Activated gamma-delta T cell treated with Interleukin-2 at 50 U/mL for 16 hours (primary cell): ENCODE data around the gene UBASH3B.

Experiments used
- DNase-seq: peaks from one replicate; pipeline ENCODE4 v3.0.0-alpha.2; 2020

The UBASH3B gene

DNA sequence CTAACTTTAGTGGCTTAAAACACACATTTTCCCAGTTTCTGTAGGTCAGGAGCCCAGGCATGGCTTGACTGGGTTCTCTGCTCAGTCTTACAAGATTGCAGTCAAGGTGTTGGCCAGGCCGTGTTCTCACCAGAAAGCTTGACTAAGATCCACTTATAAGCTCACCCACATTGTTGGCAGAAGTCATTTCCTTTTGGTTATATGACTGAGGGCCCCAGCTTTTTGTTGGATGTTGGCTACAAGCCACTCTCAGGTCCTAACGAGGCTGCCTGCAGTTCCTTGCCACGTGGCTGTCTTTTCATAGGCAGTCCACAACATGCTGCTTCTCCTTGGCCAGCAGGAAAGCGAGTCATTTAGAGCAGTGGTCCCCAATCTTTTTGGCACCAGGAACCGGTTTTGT, 103.5 kb downstream of the UBASH3B start:
- DNase-seq: no peak

DNA sequence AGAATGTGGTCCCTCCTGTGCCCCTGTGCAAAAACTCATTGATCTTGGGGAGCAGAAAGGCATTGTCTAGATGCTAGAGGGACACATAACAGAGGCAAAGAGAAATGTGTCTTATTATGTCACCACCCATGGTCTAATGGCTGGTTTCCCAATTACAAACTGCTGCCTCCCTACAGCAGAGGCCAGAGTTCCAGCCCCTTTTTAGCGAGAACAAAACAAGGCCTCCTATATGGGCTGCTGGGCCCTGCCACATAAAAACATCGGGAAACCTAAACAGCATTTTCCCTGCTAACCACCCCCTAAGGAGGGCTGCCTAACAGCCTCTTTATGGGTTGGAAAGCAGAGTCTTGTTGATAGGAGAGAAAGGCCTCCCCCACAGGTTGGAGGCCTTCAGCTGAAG, 107.6 kb downstream of the UBASH3B start:
- no peak for DNase-seq

DNA sequence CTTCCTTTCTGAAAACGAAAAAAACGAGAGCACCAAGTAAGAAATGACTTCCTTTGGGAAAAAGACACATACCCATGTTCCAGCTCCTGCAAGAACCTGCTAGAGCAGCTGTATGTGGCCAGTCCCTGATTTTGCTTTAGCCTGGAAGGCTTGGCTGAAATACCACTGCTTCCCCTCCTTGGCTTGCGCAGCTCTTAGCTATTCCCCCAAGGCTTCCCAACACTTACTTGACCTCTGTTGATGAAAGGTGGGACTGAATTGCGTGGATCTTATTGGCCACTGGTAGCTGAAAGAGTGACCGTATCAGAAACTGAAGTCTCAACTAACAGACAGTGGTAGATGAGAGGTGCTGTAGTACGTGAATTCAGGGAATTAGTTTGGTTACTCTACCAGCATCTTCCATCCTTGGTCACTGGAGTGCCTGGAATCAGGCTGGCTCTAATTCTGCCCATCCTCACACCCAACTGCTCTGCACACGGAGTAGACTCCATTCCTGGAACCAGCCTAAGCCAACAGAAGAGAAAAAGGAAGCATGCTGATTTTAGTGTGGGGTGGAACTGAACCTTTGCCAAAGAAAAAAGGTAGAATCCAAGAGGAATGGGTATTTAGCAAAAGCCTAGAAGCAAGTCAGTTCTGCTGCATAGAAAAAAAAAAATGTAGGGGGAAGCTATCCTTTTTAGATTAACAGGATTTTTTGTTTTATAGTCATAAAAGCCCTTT, 109.0 kb downstream of the UBASH3B start:
- no peak for DNase-seq

DNA sequence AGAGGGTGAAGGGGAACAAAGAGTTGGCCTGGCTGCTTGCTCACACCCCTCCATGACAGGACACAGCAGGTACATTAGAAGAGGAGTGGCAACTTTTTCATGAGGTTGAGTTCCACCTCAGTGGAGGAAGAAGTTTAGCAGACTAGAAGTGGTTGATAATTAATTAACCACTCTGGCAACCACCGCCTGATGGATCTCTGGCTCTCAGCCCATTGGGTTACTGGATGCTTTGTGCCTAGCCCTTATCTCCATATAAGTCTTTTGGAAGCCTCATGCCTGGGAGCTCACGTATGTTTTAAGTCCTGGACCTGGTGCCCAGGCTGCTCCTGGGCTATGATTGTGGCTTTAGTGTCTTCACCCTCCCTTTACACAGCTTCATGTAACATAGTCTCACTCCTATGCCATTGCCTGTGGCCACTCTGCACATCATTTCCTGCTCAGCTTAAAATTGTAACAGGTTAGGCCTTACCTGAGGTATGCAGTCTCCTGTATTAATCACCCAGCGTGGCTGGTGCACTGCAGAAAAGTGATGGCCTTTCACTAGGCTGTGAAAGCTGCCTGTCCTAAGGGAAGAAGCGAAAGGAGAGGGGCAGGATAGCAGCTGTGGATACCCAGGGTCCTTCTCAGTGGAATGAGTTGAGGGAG, 110.1 kb downstream of the UBASH3B start:
- DNase-seq: no peak

DNA sequence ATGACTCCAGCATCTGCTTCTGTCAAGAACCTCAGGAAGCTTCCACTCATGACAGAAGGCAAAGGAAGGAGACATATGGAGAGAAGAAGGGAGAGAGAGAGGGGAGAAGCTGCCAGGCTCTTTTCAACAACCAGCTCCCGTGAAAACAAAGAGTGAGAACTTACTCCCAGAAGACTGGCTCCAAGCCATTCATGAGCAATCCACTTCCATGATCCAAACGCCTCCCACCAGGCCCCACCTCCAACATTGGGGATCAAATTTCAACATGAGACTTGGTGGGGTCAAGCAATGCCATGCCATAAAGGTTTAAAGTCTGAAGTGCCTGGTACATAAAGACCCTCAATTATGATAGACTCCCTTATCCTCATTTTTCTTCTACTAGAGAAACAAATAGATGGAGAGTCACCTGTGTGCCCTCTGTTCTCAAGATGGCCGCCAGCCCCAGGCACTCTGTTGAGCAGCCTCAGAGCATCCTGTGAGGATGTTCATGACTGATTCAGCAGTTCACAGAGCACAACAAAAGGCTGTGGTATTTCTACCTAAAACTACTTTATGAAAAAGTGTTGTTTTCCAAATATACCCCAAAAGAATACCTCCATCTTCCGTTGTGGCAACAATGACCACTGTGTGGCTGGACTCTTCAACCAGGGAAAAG, 113.7 kb downstream of the UBASH3B start:
- DNase-seq: no peak

DNA sequence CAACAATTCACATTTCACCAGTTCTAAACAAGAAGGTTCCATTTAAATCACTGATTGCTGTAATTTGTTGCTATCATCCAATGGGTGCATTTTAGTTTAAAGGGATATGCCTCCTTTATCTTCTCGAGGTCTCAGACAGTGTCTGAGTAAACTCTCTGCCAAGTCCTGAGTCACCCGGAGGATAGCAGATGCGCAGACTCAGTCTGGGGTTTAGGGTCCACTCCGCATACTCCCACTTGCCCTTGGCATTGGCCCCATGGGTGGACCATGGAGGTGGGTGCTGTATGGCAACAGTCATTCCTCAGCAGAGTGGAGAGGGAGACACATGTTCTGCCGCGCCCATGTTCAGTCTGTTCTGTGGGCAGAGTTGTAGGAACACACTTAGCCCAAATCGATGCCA, 117.4 kb downstream of the UBASH3B start:
- no peak for DNase-seq

DNA sequence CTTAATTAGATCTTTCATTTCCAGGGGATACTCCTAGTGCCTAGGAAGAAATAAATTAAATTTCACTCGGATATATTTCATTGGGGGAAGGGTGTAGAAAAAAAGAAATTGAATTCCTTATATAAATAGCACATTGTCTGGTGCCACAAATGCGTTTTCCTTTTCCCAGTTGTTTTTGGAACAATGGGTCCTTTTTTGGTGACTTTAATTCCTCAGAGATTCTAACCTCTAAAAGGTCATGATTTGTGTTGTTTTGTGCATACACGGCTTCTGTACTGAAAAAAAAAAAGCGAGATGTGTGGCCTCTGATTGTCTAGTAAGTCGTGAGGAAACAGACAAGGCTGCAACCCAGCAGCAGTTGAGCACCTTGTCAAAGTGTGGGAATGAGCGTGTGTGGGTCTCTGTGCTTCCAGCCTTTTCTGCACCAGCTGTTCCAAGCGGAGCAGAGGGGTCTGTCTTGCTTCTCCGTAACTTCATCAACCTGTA, 118.3 kb downstream of the UBASH3B start:
- no peak for DNase-seq

DNA sequence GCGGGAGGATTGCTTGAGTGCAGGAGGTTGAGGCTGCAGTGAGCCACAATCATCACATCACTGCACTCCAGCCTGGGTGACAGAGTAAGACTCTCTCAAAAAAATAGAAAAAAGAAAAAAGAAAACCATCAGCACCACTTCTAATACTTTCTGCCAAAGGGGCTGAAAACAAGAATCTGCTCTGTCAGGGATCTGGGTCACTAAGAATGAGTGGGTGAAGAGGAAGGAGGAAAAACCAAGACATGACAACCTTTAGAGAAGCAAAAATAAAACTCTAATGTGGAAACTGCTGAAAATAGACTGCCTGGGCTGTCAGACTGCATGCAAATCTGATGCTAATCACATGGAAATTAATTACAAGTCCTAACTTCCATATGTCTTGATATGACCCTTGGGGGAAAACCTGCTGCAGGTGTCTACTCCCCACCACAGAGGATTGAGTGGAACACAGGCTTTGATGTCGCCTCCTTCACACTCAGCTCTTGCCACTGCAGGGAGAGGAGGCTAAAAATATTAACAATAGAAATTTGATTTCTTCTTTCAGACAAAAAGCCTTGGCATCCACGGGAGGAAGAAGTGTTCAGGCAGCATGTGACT, 120.3 kb downstream of the UBASH3B start:
- DNase-seq: no peak

DNA sequence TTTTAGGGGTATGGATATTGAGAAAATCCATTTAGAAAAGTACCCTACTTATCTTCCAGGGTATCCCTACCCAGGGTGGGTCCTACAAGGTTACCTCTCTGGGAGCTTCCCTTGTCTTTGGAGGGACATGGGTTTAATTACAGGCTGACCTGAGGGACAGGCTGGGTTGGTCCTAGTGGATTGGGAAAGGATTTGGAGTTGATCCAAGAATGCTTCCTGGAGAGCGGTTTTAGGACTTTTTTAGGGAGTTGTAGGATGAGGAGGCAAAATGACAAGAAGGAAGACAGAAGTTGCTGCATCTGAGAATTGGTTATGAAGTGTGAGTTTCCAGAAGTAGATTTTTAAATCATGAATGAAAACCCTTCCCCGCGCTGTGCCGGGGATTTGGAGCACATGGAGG, 121.0 kb downstream of the UBASH3B start:
- DNase-seq: no peak

DNA sequence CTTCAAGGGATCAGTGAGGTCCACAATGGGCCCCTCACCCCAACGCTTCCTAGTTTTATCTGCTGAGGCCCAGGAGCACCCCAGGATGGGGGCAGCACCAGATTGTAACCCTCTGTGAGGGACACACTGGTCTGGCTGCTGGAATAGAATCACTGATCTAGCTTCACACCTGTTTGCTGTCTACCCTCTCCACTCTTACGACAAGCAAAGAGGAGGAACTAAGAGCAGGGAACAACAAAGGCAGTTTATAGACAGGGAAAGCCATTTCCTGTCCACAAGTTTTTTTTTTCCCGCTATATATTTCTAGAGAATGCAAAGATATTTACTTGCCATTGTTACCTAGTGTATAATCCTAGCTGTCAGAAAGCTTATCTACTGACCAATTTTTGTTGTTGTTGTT, 121.8 kb downstream of the UBASH3B start:
- DNase-seq: no peak

DNA sequence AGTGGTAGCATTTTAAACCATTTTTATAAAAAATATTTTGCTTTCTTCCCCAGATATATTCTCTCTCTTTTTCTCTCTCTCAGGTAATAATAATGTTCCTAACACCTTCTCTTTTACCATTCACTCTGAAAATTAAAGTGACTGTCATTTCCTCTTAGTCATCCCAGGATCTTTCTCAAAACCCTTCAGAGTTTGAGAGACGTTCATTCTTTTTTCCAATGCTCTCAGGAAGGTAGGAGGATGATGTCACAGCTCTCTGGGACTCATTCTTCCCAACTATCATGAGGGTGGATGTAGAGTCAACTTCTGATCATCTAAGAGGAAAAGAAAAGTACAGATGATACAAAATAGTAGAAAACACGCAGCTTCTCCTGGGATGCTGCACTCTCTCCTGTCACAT, 122.6 kb downstream of the UBASH3B start:
- DNase-seq: no peak

DNA sequence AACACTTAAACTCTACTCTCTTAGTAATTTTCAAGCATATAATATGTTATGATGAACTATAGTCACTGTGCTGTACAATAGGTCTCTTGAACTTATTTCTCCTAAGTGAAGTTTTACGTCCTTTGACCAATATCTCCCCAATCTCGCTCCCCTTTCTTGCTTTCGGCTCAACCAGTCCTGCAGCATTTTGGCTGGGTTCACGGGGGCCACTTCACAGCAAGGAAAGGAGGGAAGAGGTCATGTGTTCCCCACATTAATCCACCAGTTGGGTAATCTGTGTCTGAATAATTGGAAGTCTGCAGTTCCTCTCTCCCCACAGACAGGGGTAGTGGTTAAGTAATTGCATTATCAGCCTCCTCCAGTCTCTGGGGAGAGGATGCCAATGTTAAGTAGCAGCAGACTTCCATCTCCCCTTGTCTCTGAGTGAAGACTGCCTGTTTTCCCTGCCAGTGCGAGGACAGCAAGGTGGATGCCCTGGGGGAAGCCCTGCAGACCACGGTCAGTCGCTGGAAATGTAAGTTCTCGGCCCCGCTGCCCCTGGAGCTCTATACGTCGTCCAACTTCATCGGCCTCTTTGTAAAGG, 123.6 kb downstream of the UBASH3B start:
- no peak for DNase-seq

DNA sequence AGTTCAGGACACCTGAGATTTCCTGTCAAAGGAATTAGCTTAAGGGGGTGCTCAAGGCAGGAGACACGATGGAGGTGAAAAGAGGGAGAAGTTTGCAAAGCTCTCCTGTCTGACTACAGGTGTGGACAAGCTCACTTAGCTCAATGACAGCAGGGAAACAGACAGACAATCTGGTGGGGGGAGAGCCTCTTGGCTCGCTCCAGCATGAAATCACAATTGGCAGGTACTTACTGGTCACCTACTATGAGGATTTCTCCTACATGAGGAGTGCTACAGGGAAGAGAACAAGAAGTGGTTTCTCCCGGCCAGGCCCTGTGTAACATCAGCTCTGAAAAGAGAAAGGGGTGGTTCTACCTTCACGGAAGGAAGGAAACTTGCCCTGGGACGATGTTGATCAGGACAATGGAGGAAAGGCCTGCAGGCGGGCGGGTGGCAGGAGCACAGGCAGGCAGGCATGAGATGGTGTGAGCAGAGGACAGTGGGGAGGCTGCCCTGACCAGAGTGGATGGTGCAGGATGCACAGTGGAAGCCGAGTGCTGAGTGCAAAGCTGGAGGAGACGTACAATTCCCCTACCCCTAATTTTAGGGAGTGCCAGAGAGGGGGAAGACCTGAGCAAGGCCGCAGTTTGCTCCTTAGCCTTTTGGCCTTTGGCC, 124.9 kb downstream of the UBASH3B start:
- DNase-seq: no peak

DNA sequence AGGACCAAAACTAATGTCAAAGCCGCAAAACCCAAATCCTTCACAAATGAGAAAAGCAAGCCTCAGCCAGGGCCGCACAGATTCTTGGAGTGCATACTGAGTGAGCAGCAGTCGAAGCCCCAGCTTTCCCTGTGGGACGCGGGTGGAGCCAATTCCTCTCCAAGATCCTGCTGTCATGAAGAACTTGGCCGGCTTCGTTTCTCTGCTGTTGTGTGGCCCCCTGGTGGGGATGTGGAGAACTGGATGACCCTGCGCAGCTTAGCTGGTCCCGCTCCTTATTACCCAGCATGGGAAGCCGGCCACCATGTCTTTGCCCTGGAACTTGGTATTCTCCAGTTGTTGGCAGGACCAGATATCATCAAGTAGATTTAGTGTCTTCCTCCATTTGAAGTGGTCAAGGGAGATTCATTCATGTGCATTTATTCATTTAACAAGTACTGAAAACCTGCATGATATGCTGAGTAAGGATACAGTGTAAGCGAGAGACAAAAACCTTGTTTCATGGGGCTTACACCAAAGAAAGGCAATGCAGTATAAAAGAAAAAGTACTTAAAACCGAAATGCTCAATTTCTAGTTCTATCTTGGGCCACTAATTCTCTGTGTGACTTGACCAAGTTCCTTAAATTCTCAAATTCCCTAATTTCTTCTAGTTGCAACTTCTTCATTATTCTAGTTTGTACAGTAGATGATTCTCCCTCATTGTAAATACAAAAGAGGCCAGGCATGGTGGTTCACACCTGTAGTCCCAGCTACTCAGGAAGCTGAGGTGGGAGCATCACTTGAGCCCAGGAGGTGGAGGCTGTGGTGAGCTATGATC, 126.1 kb downstream of the UBASH3B start:
- DNase-seq: peak; percentile 76

DNA sequence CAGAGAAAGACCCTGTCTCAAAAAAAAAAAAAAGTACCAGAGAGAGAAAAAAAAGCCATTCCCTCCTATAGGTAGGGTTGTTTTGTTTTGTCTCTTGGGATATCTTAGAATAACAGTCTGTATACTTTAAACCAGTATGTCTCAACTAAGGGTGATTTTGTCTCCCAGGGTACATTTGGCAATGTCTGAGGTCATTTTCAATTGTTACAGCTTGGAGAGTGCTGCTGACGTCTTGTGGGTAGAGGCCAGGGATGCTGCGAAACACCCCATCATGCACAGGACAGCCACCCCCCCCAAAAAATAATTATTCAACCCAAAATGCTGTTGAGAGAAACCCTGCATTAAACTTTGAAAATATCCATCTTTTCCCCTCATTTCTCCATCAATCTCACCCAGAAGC, 126.7 kb downstream of the UBASH3B start:
- DNase-seq: no peak

DNA sequence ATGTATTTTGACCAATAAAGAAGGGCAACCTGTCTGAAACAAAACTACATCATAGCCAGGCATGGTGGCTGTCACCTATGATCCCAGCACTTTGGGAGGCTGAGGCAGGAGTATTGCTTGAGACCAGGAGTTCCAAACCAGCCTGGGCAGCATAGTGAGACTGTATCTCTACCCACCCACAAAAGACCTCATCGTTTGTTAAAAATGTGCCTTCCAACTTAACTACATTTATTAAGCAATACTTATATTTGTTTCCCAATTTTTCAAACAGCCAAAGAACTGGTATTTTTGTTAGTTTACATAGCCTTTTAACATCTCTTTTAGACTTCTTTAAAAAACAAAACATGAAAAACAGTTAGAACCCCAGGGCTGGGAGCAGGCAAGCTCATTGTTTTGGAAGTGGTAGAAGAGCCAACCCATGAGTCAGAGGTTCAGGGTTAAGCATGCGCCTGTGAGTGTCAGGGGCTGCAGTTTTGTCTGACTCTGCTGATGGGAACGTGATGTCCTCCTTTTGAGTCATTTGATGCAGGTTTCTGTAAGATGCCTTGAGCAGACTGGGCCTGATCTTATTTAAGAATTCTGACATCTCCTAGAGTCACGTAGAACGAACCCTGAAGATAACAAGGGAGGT, 128.9 kb downstream of the UBASH3B start:
- no peak for DNase-seq

DNA sequence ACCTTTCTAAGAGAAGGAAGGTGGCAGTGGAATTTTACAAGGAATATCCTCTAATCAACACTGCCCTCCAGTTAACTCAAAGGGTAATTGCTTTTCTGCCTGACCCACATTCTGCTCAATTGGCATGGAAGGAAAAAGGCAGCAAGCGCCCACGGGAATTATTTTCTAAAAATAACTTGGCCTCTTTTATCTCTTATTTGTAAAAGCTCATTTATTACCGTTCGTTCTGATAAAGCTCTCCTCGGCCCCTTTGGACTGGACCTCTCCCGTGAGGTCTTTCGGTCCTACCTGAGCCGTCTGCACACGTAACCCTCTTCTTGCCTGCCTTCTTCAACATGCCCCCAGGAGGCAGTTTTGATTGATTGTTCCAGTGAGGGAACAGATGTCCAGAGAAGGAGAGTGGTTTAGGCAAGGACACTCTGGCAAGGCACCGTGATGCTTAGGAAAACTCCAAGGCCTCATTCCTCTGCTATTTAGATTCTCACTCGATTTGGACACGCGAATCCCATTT, 129.6 kb downstream of the UBASH3B start:
- no peak for DNase-seq

DNA sequence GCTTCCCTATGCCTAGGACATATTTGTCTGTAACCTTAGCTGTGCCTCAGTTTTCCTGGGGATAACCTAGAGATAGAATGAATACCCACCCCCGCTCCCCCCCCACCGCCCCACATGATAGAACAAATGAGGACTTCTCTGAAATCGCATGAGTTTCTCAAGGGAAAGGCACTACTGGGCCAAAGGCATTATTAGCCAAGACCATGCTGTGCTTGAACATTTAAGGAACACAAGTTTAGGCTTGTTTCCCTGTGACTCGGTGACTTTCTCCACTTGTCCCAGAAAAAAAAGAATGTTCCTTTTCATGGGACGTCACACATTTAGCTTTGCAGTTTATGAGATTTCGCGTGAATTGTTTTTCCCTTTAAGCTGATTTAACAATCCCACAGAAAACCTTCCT, 131.4 kb downstream of the UBASH3B start:
- no peak for DNase-seq

DNA sequence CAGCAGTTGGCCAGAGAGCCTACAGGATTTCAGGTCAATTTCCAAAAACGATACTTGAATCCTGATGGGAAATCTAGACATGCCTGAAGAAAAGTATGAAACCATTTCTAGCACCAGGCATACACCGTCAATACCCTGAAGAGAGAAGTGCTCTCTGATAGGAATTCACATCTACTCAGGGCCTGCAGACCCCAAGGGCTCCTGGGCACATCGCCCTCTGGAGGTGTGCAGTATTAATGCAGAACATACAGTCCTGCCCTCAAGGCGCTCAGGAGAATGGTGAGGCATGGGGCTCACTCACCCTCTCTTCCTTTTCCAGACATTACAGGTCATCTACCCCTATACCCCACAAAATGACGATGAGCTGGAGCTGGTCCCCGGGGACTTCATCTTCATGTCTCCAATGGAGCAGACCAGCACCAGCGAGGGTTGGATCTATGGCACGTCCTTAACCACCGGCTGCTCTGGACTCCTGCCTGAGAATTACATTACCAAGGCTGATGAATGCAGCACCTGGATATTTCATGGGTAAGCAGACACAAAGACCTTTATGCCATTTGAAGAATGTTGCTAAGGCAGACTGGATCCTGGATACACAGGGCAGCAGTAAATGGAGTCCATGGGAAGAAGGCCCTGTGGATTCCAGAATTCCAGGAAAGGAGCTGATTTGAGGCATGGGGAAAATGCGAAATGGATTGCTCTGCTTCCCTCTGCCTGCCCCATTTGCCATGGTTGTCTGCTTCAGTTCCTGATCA, 133.4 kb downstream of the UBASH3B start:
- DNase-seq: no peak

DNA sequence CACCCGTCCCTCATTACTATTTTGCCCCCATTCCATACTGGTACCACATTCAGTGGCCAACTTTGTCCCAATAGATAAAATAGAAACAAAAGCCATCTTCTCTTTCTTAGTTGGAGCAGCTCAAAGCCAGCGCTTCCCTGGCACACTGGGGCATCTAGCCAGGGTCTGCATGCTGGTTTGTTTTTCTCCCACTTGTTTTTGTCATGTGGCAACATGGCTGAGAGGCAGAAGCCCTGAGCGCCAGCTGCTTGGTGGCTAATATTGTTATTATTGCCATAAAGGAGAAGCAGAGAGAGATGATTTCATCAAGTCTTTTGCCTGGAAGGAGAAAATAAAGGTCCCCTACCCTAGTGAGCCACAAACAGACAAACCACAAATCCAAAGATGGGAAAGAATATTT, 134.4 kb downstream of the UBASH3B start:
- DNase-seq: no peak

DNA sequence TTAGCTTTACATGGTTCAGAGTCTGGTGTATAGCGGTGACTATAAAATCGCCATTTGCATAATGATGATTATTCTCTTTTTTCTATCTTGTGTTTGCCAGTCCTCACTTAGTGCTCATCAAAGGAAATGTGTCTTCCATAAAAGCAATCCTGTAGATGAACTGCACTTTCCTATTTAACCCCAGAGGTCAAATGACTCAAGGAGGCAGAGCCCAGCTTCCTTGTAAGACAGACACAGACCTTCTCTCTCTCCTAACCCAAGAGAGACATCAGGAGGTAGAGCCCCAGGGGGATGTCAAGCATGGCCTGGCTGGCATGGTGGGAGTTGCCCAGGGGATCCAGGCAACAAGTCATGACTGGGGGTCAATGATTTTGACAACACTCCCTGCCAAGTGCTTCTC, 135.9 kb downstream of the UBASH3B start:
- no peak for DNase-seq
